GM21737 (cell line): ENCODE results near the gene CBLC.

Source experiments
- ATAC-seq: cut with Tn5 transposase; IDR thresholded peaks from one replicate; pipeline ENCODE4 v1.9.1; 2021; ENCODE audit warnings: mild to moderate bottlenecking, moderate library complexity; ENCODE audit not compliant: unreplicated experiment

CBLC gene

GRCh38 chr19:44777715-44778347 lies at the start of gene CBLC:
Gene CBLC (plus strand): TSS chr19:44777890. CDS start chr19:44777932, 42 bp downstream.
- ATAC-seq, result no peak

GRCh38 chr19:44728178-44728577 lies 49.5 kb upstream of the CBLC start:
- no peak for ATAC-seq

GRCh38 chr19:44729516-44730033 lies 48.1 kb upstream of the CBLC start:
- no peak for ATAC-seq

GRCh38 chr19:44731081-44731480 lies 46.6 kb upstream of the CBLC start:
- ATAC-seq, result no peak

GRCh38 chr19:44731622-44732021 lies 46.1 kb upstream of the CBLC start:
- ATAC-seq, result no peak

GRCh38 chr19:44732235-44733014 lies 45.3 kb upstream of the CBLC start:
- ATAC-seq, result no peak

GRCh38 chr19:44734357-44734756 lies 43.3 kb upstream of the CBLC start:
- no peak for ATAC-seq

GRCh38 chr19:44735011-44735410 lies 42.7 kb upstream of the CBLC start:
- no peak for ATAC-seq

GRCh38 chr19:44737238-44738071 lies 40.2 kb upstream of the CBLC start:
- no peak for ATAC-seq

GRCh38 chr19:44738136-44738535 lies 39.6 kb upstream of the CBLC start:
- ATAC-seq, result no peak

GRCh38 chr19:44738603-44739558 lies 38.8 kb upstream of the CBLC start:
- ATAC-seq, result no peak

- no peak for ATAC-seq
Measured at GRCh38 chr19:44740351-44740824, 37.3 kb upstream of the CBLC start.

- no peak for ATAC-seq
Measured at GRCh38 chr19:44741258-44741731, 36.4 kb upstream of the CBLC start.

- ATAC-seq, result no peak
Measured at GRCh38 chr19:44741841-44742329, 35.8 kb upstream of the CBLC start.

- ATAC-seq, result no peak
Measured at GRCh38 chr19:44742330-44743061, 35.2 kb upstream of the CBLC start.

- ATAC-seq, result no peak
Measured at GRCh38 chr19:44744871-44745332, 32.8 kb upstream of the CBLC start.

- no peak for ATAC-seq
Measured at GRCh38 chr19:44745341-44745831, 32.3 kb upstream of the CBLC start.

GRCh38 chr19:44745887-44746600 lies 31.6 kb upstream of the CBLC start:
- ATAC-seq, result no peak
